ENCODE data around the gene ITPA. TPM values are rescaled to one million over a fixed set of nuclear protein-coding genes. Genes with fewer than 3 reads are reported as not detected.

ITPA gene
- total RNA-seq, 2 donors from 2014 or later: 35.1 to 35.7 TPM

GRCh38 chr20:3231889-3232588 is 22.7 kb downstream of the ITPA start:
- H3K4me3 ChIP-seq: no peak overlapping the region
- ATAC-seq (ENCODE audit: insufficient number of reproducible peaks, low FRiP score, low read depth) (no peak), DNase-seq (ENCODE audit: low spot score) (no peak)
- TF ChIP-seq, protein P1, sequence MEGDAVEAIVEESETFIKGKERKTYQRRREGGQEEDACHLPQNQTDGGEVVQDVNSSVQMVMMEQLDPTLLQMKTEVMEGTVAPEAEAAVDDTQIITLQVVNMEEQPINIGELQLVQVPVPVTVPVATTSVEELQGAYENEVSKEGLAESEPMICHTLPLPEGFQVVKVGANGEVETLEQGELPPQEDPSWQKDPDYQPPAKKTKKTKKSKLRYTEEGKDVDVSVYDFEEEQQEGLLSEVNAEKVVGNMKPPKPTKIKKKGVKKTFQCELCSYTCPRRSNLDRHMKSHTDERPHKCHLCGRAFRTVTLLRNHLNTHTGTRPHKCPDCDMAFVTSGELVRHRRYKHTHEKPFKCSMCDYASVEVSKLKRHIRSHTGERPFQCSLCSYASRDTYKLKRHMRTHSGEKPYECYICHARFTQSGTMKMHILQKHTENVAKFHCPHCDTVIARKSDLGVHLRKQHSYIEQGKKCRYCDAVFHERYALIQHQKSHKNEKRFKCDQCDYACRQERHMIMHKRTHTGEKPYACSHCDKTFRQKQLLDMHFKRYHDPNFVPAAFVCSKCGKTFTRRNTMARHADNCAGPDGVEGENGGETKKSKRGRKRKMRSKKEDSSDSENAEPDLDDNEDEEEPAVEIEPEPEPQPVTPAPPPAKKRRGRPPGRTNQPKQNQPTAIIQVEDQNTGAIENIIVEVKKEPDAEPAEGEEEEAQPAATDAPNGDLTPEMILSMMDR (IDR thresholded peaks at IDR 0.05): no peak
- no peaks in the 10 kb centered on the region for H3K9me3 ChIP-seq
- no peaks in the 10 kb centered on the region for H3K27me3 ChIP-seq (replicated peaks; ENCODE audit: insufficient read depth)
- H3K36me3 ChIP-seq: no peaks in the 10 kb centered on the region
- no peaks in the 10 kb centered on the region for H3K4me1 ChIP-seq (ENCODE audit: control insufficient read depth in 1 of 2, low read depth in 2 of 2)
- no peak overlapping the region for H3K27ac ChIP-seq

- no peak overlapping the region for H3K27ac ChIP-seq
- peaks cover 11% of the 10 kb centered on the region for H3K27me3 ChIP-seq (replicated peaks; ENCODE audit: insufficient read depth)
- peaks cover 4 to 5% of the 10 kb centered on the region in 2 donors for H3K4me1 ChIP-seq (ENCODE audit: control insufficient read depth in 1 of 2, low read depth in 2 of 2)
- no peaks in the 10 kb centered on the region for H3K36me3 ChIP-seq
- no peaks in the 10 kb centered on the region for H3K9me3 ChIP-seq
- no peak overlapping the region for H3K4me3 ChIP-seq
- no peak for ATAC-seq (ENCODE audit: insufficient number of reproducible peaks, low FRiP score, low read depth)
- TF ChIP-seq, protein P1 (IDR thresholded peaks at IDR 0.05): no peak
- no peak for DNase-seq (ENCODE audit: low spot score)
Observed at GRCh38 chr20:3233131-3233990, 24.1 kb downstream of the ITPA start.

- H3K4me3 ChIP-seq: no peak overlapping the region
Observed at GRCh38 chr20:3233991-3234498, 24.7 kb downstream of the ITPA start.

DNA sequence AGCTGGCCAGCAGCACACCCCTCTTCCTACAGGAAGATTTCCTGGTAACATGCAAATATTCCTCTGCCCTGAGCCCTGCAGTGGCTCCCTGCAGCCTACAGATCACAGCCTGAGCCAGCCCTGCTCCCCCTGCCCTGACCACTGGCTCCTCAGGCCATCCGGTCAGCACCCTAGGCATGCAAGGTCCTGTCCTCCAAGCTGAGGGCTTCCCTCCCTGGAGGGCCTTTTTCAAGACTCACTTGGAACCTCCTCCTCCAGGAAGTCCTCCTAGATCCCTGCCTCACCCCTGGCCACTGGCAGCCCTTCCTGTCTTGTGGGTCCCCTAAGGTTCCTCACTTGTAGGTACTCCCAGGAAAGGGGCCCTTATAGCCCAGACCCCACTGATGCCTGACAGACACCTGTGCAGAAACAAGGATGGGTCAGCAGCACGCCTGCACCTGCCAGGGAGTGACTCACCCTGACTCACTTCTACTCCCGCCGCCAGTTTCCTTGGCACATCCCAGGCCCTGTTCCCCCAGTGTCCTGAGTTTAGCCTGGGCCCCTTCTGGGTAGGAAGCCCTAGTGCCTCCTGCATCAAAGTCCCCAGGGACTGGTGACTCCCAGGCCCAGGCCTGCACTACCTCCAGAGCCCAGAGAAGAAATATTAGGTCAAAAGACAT is 26.5 kb downstream of the ITPA start:
- Histone ChIP-seq H3K36me3 (no peaks in the 10 kb centered on the region), H3K4me3 (no peak overlapping the region), H3K27ac (no peak overlapping the region), H3K4me1 (ENCODE audit: control insufficient read depth in 1 of 2, low read depth in 2 of 2) (peaks cover 7 to 24% of the 10 kb centered on the region in 2 donors), H3K27me3 (replicated peaks; ENCODE audit: insufficient read depth) (peaks cover 11% of the 10 kb centered on the region), H3K9me3 (no peaks in the 10 kb centered on the region)
- DNase-seq (ENCODE audit: low spot score): no peak
- TF ChIP-seq, protein P1 (IDR thresholded peaks at IDR 0.05): no peak
- ATAC-seq (ENCODE audit: insufficient number of reproducible peaks, low FRiP score, low read depth): no peak

More at GRCh38 chr20:3233991-3234498, 24.7 kb downstream of the ITPA start:
- H3K4me1 ChIP-seq (ENCODE audit: control insufficient read depth in 1 of 2, low read depth in 2 of 2): peaks cover 7 to 12% of the 10 kb centered on the region in 2 donors
- no peak for DNase-seq (ENCODE audit: low spot score)
- H3K27ac ChIP-seq: no peak overlapping the region
- TF ChIP-seq, protein P1 (IDR thresholded peaks at IDR 0.05): no peak
- H3K36me3 ChIP-seq: no peaks in the 10 kb centered on the region
- H3K27me3 ChIP-seq (replicated peaks; ENCODE audit: insufficient read depth): peaks cover 11% of the 10 kb centered on the region
- no peak for ATAC-seq (ENCODE audit: insufficient number of reproducible peaks, low FRiP score, low read depth)
- H3K9me3 ChIP-seq: no peaks in the 10 kb centered on the region

Data from thoracic aorta (tissue), 2 donors.